Measurements from ENCODE around the gene ACADSB. TPM values are rescaled to one million over a fixed set of nuclear protein-coding genes. Genes with fewer than 3 reads are reported as not detected.
A peak's percentile ranks its signal among the peaks of the same experiment; 100 is the strongest.

The ACADSB gene
- polyA plus RNA-seq, 2 donors = 5.2 to 7.3 TPM

GRCh38 chr10:122999347-122999746 lies 9.5 kb upstream of the ACADSB start:
- H3K4me3 ChIP-seq (ENCODE audit: low read depth in 1 of 2, low read length in 2 of 2) = no peak overlapping the region
- no peaks in the 10 kb centered on the region for H3K27me3 ChIP-seq (ENCODE audit: control insufficient read depth in 1 of 2, insufficient read depth in 2 of 2, low read length in 2 of 2)
- H3K9me3 ChIP-seq (ENCODE audit: control insufficient read depth in 2 of 2, insufficient read depth in 1 of 2, low read depth in 1 of 2, low read length in 1 of 2) = peaks cover 0 to 2% of the 10 kb centered on the region in 2 donors
- H3K36me3 ChIP-seq (ENCODE audit: control insufficient read depth in 2 of 2, insufficient read depth in 2 of 2, low read length in 1 of 2) = peaks cover 4 to 6% of the 10 kb centered on the region in 2 donors
- 52 to 53% methylated on average over 3 of the region's 3 CpGs for WGBS, 2 donors
- no peak overlapping the region for H3K27ac ChIP-seq (ENCODE audit: low read depth in 2 of 2, low read length in 1 of 2)
- H3K4me1 ChIP-seq (ENCODE audit: control insufficient read depth in 2 of 2, insufficient read depth in 2 of 2, low read length in 1 of 2) = peaks cover 0 to 2% of the 10 kb centered on the region in 2 donors

- H3K27ac ChIP-seq (ENCODE audit: low read depth in 2 of 2, low read length in 1 of 2) = no peak overlapping the region
- H3K9me3 ChIP-seq (ENCODE audit: control insufficient read depth in 2 of 2, insufficient read depth in 1 of 2, low read depth in 1 of 2, low read length in 1 of 2) = peaks cover 0 to 2% of the 10 kb centered on the region in 2 donors
- peaks cover 4% of the 10 kb centered on the region in 2 donors for H3K36me3 ChIP-seq (ENCODE audit: control insufficient read depth in 2 of 2, insufficient read depth in 2 of 2, low read length in 1 of 2)
- H3K27me3 ChIP-seq (ENCODE audit: control insufficient read depth in 1 of 2, insufficient read depth in 2 of 2, low read length in 2 of 2) = no peaks in the 10 kb centered on the region
- 81% methylated on average over 3 of the region's 3 CpGs for WGBS, 2 donors
- no peak overlapping the region for H3K4me3 ChIP-seq (ENCODE audit: low read depth in 1 of 2, low read length in 2 of 2)
- peaks cover 0 to 2% of the 10 kb centered on the region in 2 donors for H3K4me1 ChIP-seq (ENCODE audit: control insufficient read depth in 2 of 2, insufficient read depth in 2 of 2, low read length in 1 of 2)
These were observed 8.7 kb upstream of the ACADSB start for GRCh38 chr10:123000155-123000554.

- H3K9me3 ChIP-seq (ENCODE audit: control insufficient read depth in 2 of 2, insufficient read depth in 1 of 2, low read depth in 1 of 2, low read length in 1 of 2) = peaks cover 0 to 2% of the 10 kb centered on the region in 2 donors
- H3K27ac ChIP-seq (ENCODE audit: low read depth in 2 of 2, low read length in 1 of 2) = no peak overlapping the region
- peaks cover 0 to 2% of the 10 kb centered on the region in 2 donors for H3K4me1 ChIP-seq (ENCODE audit: control insufficient read depth in 2 of 2, insufficient read depth in 2 of 2, low read length in 1 of 2)
- H3K4me3 ChIP-seq (ENCODE audit: low read depth in 1 of 2, low read length in 2 of 2) = no peak overlapping the region
- H3K36me3 ChIP-seq (ENCODE audit: control insufficient read depth in 2 of 2, insufficient read depth in 2 of 2, low read length in 1 of 2) = no peaks in the 10 kb centered on the region
- no peaks in the 10 kb centered on the region for H3K27me3 ChIP-seq (ENCODE audit: control insufficient read depth in 1 of 2, insufficient read depth in 2 of 2, low read length in 2 of 2)
- WGBS, 2 donors = 98% methylated on average over 2 of the region's 2 CpGs
These were observed 7.4 kb upstream of the ACADSB start for GRCh38 chr10:123001370-123001769.

DNA sequence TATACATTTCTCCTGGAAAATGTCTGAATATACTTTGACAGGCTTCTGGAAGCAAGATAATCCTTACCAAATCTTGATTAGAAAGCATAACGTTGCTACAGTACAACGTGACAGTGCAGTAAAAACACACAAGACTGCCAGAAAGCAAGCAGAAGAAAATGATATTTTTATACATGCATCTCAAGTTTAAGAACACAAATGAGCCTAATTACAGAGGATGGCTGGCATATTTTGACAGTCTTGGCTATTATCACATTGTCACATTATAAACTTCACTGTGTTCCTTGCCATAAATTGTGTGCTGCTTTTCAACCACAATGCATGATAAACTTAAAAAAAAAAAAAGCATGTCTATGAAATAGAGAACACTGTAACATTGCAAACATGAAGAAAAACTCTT lies 4.5 kb upstream of the ACADSB start:
- no peaks in the 10 kb centered on the region for H3K9me3 ChIP-seq (ENCODE audit: control insufficient read depth in 2 of 2, insufficient read depth in 1 of 2, low read depth in 1 of 2, low read length in 1 of 2)
- no peak overlapping the region for H3K4me3 ChIP-seq (ENCODE audit: low read depth in 1 of 2, low read length in 2 of 2)
- no peaks in the 10 kb centered on the region for H3K36me3 ChIP-seq (ENCODE audit: control insufficient read depth in 2 of 2, insufficient read depth in 2 of 2, low read length in 1 of 2)
- H3K27me3 ChIP-seq (ENCODE audit: control insufficient read depth in 1 of 2, insufficient read depth in 2 of 2, low read length in 2 of 2) = no peaks in the 10 kb centered on the region
- WGBS, 2 donors = 39 to 42% methylated on average over 2 of the region's 2 CpGs
- H3K27ac ChIP-seq (ENCODE audit: low read depth in 2 of 2, low read length in 1 of 2) = no peak overlapping the region
- no peaks in the 10 kb centered on the region for H3K4me1 ChIP-seq (ENCODE audit: control insufficient read depth in 2 of 2, insufficient read depth in 2 of 2, low read length in 1 of 2)

DNA sequence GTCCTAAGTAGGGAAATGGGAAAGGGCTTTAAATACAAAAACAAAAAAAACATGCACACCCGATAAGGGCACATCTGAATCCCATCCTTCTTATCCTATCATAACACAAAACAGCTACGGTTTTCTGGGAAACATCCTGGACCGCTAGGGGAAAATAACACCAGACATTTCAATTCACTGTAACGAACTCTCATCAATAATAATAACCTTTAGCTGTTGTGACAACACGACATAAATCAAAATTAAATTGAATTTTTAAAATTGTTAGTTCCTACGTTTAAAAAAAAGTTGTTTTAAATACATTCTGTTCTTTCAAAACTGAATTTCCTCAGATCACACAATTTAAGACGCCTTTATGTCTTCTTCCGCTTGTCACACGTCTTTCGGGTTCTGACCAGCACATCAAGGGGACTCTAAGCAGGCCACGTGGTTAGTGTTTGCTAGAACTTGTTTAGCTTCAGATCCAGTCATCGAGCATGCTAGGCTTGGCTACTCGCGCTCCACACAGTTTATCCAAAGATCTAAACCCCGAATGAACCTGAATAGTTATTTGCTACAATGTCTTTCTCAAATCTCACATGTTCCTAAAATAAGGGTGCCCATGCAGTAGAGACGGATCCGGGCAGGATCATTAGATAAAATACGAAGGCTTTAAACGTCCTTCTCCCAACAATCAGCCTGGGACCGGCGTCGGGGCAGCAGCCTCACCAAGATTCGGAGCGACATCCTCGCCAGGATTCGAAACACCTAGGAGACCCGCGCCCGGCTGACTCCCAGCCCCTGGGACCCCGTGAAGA lies 1.1 kb upstream of the ACADSB start:
- WGBS, 2 donors = 2 to 3% methylated on average over 29 to 30 of the region's 30 CpGs
- Histone ChIP-seq H3K36me3 (ENCODE audit: control insufficient read depth in 2 of 2, insufficient read depth in 2 of 2, low read length in 1 of 2) (no peaks in the 10 kb centered on the region), H3K9me3 (ENCODE audit: control insufficient read depth in 2 of 2, insufficient read depth in 1 of 2, low read depth in 1 of 2, low read length in 1 of 2) (no peaks in the 10 kb centered on the region), H3K4me3 (ENCODE audit: low read depth in 1 of 2, low read length in 2 of 2) (peak overlapping the region; percentile 94 to 98), H3K27ac (ENCODE audit: low read depth in 2 of 2, low read length in 1 of 2) (peak overlapping the region; percentile 79 to 93), H3K4me1 (ENCODE audit: control insufficient read depth in 2 of 2, insufficient read depth in 2 of 2, low read length in 1 of 2) (no peaks in the 10 kb centered on the region), H3K27me3 (ENCODE audit: control insufficient read depth in 1 of 2, insufficient read depth in 2 of 2, low read length in 2 of 2) (no peaks in the 10 kb centered on the region)

DNA sequence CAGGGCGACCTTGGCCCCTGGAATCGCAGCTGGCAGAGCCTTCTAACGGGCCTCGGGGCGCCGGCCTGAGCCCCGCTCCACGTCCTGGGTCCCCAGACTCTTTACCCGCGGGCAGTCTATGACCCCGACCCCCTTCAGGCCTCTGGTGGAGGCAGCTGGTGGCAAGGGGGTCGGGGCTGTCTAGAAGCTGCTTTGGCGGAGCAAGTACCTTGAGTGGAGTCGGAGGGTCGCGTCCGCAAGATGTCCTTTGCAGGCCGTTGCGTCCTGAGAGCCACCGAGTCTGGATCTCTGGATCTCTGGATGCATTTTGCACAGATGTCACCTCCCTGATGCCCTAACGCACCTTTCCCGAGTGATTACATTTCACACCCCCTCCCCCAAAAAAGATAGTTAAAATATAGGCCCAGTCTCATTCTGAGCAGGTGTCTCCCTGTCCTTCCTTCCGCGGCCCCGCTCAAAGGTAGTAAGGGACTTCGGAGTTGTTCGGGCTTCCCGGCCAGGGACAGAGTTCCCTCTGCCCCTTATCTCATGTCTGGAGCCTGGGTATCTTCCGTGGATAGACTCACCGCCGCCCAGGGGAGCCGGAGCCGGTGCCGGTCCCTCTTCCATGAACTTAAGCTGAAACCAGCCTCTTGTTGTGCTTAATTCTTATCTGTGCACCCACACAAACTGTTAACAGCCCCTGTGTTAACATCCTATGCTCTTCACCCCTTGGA lies 457 bp downstream of the ACADSB start:
- WGBS, 2 donors = 1% methylated on average over 27 to 34 of the region's 34 CpGs
- Histone ChIP-seq H3K4me1 (ENCODE audit: control insufficient read depth in 2 of 2, insufficient read depth in 2 of 2, low read length in 1 of 2) (peaks cover 3 to 6% of the 10 kb centered on the region in 2 donors), H3K27me3 (ENCODE audit: control insufficient read depth in 1 of 2, insufficient read depth in 2 of 2, low read length in 2 of 2) (no peaks in the 10 kb centered on the region), H3K27ac (ENCODE audit: low read depth in 2 of 2, low read length in 1 of 2) (peak overlapping the region; percentile 43 to 69), H3K36me3 (ENCODE audit: control insufficient read depth in 2 of 2, insufficient read depth in 2 of 2, low read length in 1 of 2) (no peaks in the 10 kb centered on the region), H3K9me3 (ENCODE audit: control insufficient read depth in 2 of 2, insufficient read depth in 1 of 2, low read depth in 1 of 2, low read length in 1 of 2) (no peaks in the 10 kb centered on the region), H3K4me3 (ENCODE audit: low read depth in 1 of 2, low read length in 2 of 2) (peak overlapping the region; percentile 91 to 98)

DNA sequence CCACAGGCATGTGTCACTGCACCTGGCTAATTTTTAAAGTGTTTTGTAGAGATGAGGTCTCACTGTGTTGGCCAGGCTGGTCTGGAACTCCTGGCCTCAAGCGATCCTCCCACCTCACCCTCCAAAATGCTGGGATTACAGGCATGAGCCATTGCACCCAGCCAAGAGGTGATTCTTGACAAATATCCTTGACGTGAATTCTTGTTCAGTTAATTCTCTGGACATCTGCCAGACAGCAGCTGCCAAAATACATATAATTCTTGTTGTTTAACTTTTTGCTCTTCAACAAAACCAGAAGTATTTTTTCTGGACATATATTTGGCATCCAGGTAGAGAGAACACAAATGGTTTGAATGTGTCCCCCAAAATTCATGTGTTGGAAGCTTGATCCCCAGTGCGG lies 3.2 kb downstream of the ACADSB start:
- Histone ChIP-seq H3K4me1 (ENCODE audit: control insufficient read depth in 2 of 2, insufficient read depth in 2 of 2, low read length in 1 of 2) (peaks cover 3 to 6% of the 10 kb centered on the region in 2 donors), H3K36me3 (ENCODE audit: control insufficient read depth in 2 of 2, insufficient read depth in 2 of 2, low read length in 1 of 2) (no peaks in the 10 kb centered on the region), H3K4me3 (ENCODE audit: low read depth in 1 of 2, low read length in 2 of 2) (no peak overlapping the region), H3K27me3 (ENCODE audit: control insufficient read depth in 1 of 2, insufficient read depth in 2 of 2, low read length in 2 of 2) (no peaks in the 10 kb centered on the region), H3K27ac (ENCODE audit: low read depth in 2 of 2, low read length in 1 of 2) (no peak overlapping the region), H3K9me3 (ENCODE audit: control insufficient read depth in 2 of 2, insufficient read depth in 1 of 2, low read depth in 1 of 2, low read length in 1 of 2) (no peaks in the 10 kb centered on the region)
- WGBS, 2 donors = 66 to 70% methylated on average over 3 of the region's 3 CpGs

- Histone ChIP-seq H3K36me3 (ENCODE audit: control insufficient read depth in 2 of 2, insufficient read depth in 2 of 2, low read length in 1 of 2) (no peaks in the 10 kb centered on the region), H3K27me3 (ENCODE audit: control insufficient read depth in 1 of 2, insufficient read depth in 2 of 2, low read length in 2 of 2) (no peaks in the 10 kb centered on the region), H3K4me1 (ENCODE audit: control insufficient read depth in 2 of 2, insufficient read depth in 2 of 2, low read length in 1 of 2) (peaks cover 3 to 6% of the 10 kb centered on the region in 2 donors), H3K9me3 (ENCODE audit: control insufficient read depth in 2 of 2, insufficient read depth in 1 of 2, low read depth in 1 of 2, low read length in 1 of 2) (no peaks in the 10 kb centered on the region), H3K27ac (ENCODE audit: low read depth in 2 of 2, low read length in 1 of 2) (peak overlapping the region in 1 of 2 donors; percentile 53), H3K4me3 (ENCODE audit: low read depth in 1 of 2, low read length in 2 of 2) (no peak overlapping the region)
- WGBS, 2 donors = 93 to 95% methylated on average over 43 of the region's 43 CpGs
These were observed 4.9 kb downstream of the ACADSB start for GRCh38 chr10:123013456-123014419.

DNA sequence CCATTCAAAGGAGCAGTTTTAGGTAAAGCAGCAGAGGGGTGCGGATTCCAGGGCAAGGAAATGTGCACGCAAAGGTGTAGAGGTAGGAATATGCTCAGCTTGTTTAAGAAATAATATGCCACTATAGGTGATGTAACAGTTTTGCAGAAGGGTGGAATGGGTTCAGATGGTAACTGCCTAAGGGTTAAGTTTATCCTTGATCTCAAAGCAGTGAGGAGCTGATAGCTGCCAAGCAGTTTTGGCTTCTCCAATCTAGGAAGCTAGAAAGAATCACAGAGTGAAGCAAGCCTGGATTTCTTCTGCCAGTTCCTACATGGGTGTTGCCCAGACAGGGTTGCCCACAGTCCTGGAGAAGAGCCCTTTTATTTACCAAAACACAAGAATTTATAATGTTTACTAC lies 6.0 kb downstream of the ACADSB start:
- H3K4me3 ChIP-seq (ENCODE audit: low read depth in 1 of 2, low read length in 2 of 2) = no peak overlapping the region
- peaks cover 3 to 6% of the 10 kb centered on the region in 2 donors for H3K4me1 ChIP-seq (ENCODE audit: control insufficient read depth in 2 of 2, insufficient read depth in 2 of 2, low read length in 1 of 2)
- H3K27me3 ChIP-seq (ENCODE audit: control insufficient read depth in 1 of 2, insufficient read depth in 2 of 2, low read length in 2 of 2) = no peaks in the 10 kb centered on the region
- no peak overlapping the region for H3K27ac ChIP-seq (ENCODE audit: low read depth in 2 of 2, low read length in 1 of 2)
- no peaks in the 10 kb centered on the region for H3K36me3 ChIP-seq (ENCODE audit: control insufficient read depth in 2 of 2, insufficient read depth in 2 of 2, low read length in 1 of 2)
- WGBS, 2 donors = 75 to 85% methylated on average over 2 of the region's 2 CpGs
- no peaks in the 10 kb centered on the region for H3K9me3 ChIP-seq (ENCODE audit: control insufficient read depth in 2 of 2, insufficient read depth in 1 of 2, low read depth in 1 of 2, low read length in 1 of 2)

Data from esophagus (tissue), 2 donors.